ENCODE results near the gene TRIM71. TPM values are rescaled to one million over a fixed set of nuclear protein-coding genes. Genes with fewer than 3 reads are reported as not detected.

TRIM71 gene
- total RNA-seq, 2 donors from 2014 or later, result 11.1 TPM; not detected in 1

- Histone ChIP-seq H3K4me1 (replicated peaks) (no peaks in the 10 kb centered on the region), H3K27me3 (replicated peaks; ENCODE audit: insufficient read depth) (no peaks in the 10 kb centered on the region), H3K36me3 (no peaks in the 10 kb centered on the region), H3K9me3 (no peaks in the 10 kb centered on the region), H3K4me3 (no peak overlapping the region), H3K27ac (no peak overlapping the region)
- WGBS, result 22% methylated on average over 1 of the region's 1 CpG
- no peak for TF ChIP-seq POLR2A (IDR thresholded peaks at IDR 0.05)
- no peak for TF ChIP-seq POLR2AphosphoS5 (IDR thresholded peaks at IDR 0.05)
- no peak for DNase-seq (ENCODE audit: low spot score)
- intact Hi-C loops (cut with DNase I), result no loop called here
Observed at GRCh38 chr3:32847528-32847927, 29.7 kb downstream of the TRIM71 start.

- no peak for DNase-seq (ENCODE audit: low spot score)
- TF ChIP-seq POLR2AphosphoS5 (IDR thresholded peaks at IDR 0.05) (no peak), POLR2A (IDR thresholded peaks at IDR 0.05) (no peak), CTCF (IDR thresholded peaks at IDR 0.05) (no peak)
- Histone ChIP-seq H3K27ac (no peak overlapping the region), H3K4me3 (no peak overlapping the region), H3K27me3 (replicated peaks; ENCODE audit: insufficient read depth) (no peaks in the 10 kb centered on the region), H3K9me3 (no peaks in the 10 kb centered on the region), H3K4me1 (replicated peaks) (no peaks in the 10 kb centered on the region), H3K36me3 (no peaks in the 10 kb centered on the region)
- intact Hi-C loops (cut with DNase I), result no loop called here
- WGBS, result 48% methylated on average over 4 of the region's 4 CpGs
Observed at GRCh38 chr3:32848215-32848614, 30.4 kb downstream of the TRIM71 start.

GRCh38 chr3:32849046-32849445 is 31.2 kb downstream of the TRIM71 start:
- no peaks in the 10 kb centered on the region for H3K36me3 ChIP-seq
- no peaks in the 10 kb centered on the region for H3K4me1 ChIP-seq (replicated peaks)
- no peaks in the 10 kb centered on the region for H3K9me3 ChIP-seq
- no peak overlapping the region for H3K4me3 ChIP-seq
- H3K27ac ChIP-seq, result no peak overlapping the region
- 87% methylated on average over 4 of the region's 4 CpGs for WGBS
- no peak for DNase-seq (ENCODE audit: low spot score)
- no peaks in the 10 kb centered on the region for H3K27me3 ChIP-seq (replicated peaks; ENCODE audit: insufficient read depth)
- intact Hi-C loops (cut with DNase I), result no loop called here
- TF ChIP-seq POLR2A (IDR thresholded peaks at IDR 0.05) (no peak), POLR2AphosphoS5 (IDR thresholded peaks at IDR 0.05) (no peak), CTCF (IDR thresholded peaks at IDR 0.05) (no peak)

GRCh38 chr3:32850226-32850625 is 32.4 kb downstream of the TRIM71 start:
- TF ChIP-seq CTCF (IDR thresholded peaks at IDR 0.05) (no peak), POLR2AphosphoS5 (IDR thresholded peaks at IDR 0.05) (no peak)
- H3K36me3 ChIP-seq, result no peaks in the 10 kb centered on the region
- DNase-seq (ENCODE audit: low spot score), result no peak
- H3K4me1 ChIP-seq (replicated peaks), result no peaks in the 10 kb centered on the region
- 84% methylated on average over 3 of the region's 3 CpGs for WGBS
- H3K4me3 ChIP-seq, result no peak overlapping the region
- no peak overlapping the region for H3K27ac ChIP-seq
- intact Hi-C loops (cut with DNase I), result no loop called here
- H3K9me3 ChIP-seq, result no peaks in the 10 kb centered on the region
- no peaks in the 10 kb centered on the region for H3K27me3 ChIP-seq (replicated peaks; ENCODE audit: insufficient read depth)

- no peaks in the 10 kb centered on the region for H3K36me3 ChIP-seq
- H3K27ac ChIP-seq, result no peak overlapping the region
- WGBS, result 88% methylated on average over 5 of the region's 5 CpGs
- H3K9me3 ChIP-seq, result no peaks in the 10 kb centered on the region
- intact Hi-C loops (cut with DNase I), result no loop called here
- no peaks in the 10 kb centered on the region for H3K27me3 ChIP-seq (replicated peaks; ENCODE audit: insufficient read depth)
- no peak for TF ChIP-seq POLR2AphosphoS5 (IDR thresholded peaks at IDR 0.05)
- TF ChIP-seq CTCF (IDR thresholded peaks at IDR 0.05), result no peak
- no peak for TF ChIP-seq POLR2A (IDR thresholded peaks at IDR 0.05)
- no peak for DNase-seq (ENCODE audit: low spot score)
- H3K4me1 ChIP-seq (replicated peaks), result no peaks in the 10 kb centered on the region
- H3K4me3 ChIP-seq, result no peak overlapping the region
Observed at GRCh38 chr3:32850636-32851035, 32.8 kb downstream of the TRIM71 start.

All from prostate gland (tissue), 2 donors.